ENCODE data around the gene TGDS.

Gene TGDS

DNA sequence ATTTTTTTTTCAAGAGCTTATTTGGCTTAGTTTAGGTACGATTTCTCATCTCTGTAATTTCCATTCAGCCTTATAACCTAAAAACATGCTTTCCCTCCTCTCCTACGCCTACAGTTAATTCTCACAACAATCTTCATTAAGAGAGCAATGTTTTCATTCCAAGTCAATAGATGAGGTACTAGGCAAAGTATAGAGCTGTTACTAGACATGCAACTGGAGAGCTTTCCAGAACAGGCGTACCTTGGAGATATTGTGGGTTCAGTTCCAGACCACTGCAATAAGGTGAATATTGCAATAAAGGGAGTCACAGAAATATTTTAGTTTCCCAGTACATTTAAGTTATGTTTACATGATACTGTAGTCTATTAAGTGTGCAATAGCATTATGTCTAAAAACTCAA lies 34.8 kb downstream of the TGDS start:
- no peaks in the 10 kb centered on the region for H3F3A ChIP-seq (ENCODE audit: insufficient read depth, low read length)
- H3K27me3 ChIP-seq (ENCODE audit: insufficient read depth, low read length): no peaks in the 10 kb centered on the region
- no peak overlapping the region for H3K27ac ChIP-seq (ENCODE audit: low read depth, low read length, poor library complexity, severe bottlenecking)
- H3K4me1 ChIP-seq (ENCODE audit: insufficient read depth, low read length, severe bottlenecking): peaks cover 29% of the 10 kb centered on the region
- H4K20me1 ChIP-seq (ENCODE audit: insufficient read depth, low read length): no peaks in the 10 kb centered on the region
- no peak overlapping the region for H3K4me2 ChIP-seq (ENCODE audit: low read length)
- no peak overlapping the region for H2AFZ ChIP-seq (ENCODE audit: low read length)
- no peak overlapping the region for H3K9ac ChIP-seq (ENCODE audit: low read length)
- H3K4me3 ChIP-seq (ENCODE audit: low read depth, low read length, poor library complexity, severe bottlenecking): no peak overlapping the region
- TF ChIP-seq, protein P1, sequence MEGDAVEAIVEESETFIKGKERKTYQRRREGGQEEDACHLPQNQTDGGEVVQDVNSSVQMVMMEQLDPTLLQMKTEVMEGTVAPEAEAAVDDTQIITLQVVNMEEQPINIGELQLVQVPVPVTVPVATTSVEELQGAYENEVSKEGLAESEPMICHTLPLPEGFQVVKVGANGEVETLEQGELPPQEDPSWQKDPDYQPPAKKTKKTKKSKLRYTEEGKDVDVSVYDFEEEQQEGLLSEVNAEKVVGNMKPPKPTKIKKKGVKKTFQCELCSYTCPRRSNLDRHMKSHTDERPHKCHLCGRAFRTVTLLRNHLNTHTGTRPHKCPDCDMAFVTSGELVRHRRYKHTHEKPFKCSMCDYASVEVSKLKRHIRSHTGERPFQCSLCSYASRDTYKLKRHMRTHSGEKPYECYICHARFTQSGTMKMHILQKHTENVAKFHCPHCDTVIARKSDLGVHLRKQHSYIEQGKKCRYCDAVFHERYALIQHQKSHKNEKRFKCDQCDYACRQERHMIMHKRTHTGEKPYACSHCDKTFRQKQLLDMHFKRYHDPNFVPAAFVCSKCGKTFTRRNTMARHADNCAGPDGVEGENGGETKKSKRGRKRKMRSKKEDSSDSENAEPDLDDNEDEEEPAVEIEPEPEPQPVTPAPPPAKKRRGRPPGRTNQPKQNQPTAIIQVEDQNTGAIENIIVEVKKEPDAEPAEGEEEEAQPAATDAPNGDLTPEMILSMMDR (IDR thresholded peaks at IDR 0.05; ENCODE audit: low read length): no peak
- TF ChIP-seq EZH2 (IDR thresholded peaks at IDR 0.05; ENCODE audit: borderline replicate concordance, low read length): no peak
- H3K9me2 ChIP-seq (ENCODE audit: low read depth, low read length): no peaks in the 10 kb centered on the region
- peaks cover 7% of the 10 kb centered on the region; the same call in 1 of the 2 replicates for H3K9me3 ChIP-seq (ENCODE audit: low read length)
- no peaks in the 10 kb centered on the region for H3K79me2 ChIP-seq (ENCODE audit: insufficient read depth, low read length)
- H3K36me3 ChIP-seq (ENCODE audit: insufficient read depth, low read length): peaks cover 6% of the 10 kb centered on the region; the same call in 1 of the 2 replicates

DNA sequence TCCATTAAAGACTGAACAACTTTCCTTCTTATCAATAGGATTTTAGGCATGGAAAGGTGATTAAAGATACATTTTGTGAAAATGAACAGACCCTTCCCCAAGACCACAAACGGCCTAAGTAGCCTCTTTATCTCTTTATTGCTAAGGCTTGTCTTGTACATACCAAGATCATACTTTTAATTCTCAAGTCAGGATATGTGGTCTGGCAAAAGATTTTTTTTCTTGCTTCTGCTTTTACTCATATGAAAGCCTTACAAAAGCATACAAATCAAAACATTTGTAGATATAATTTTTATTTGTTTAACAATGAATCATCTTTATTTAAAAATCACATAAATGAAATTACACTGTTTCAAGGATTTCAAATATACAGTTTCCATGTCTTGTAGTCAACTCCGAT lies 35.8 kb downstream of the TGDS start:
- Histone ChIP-seq H3K9me2 (ENCODE audit: low read depth, low read length) (no peaks in the 10 kb centered on the region), H3K79me2 (ENCODE audit: insufficient read depth, low read length) (no peaks in the 10 kb centered on the region), H4K20me1 (ENCODE audit: insufficient read depth, low read length) (no peaks in the 10 kb centered on the region), H3K36me3 (ENCODE audit: insufficient read depth, low read length) (peaks cover 6% of the 10 kb centered on the region; the same call in 1 of the 2 replicates), H3K9ac (ENCODE audit: low read length) (peak overlapping the region; percentile 4; the same call in 1 of the 2 replicates), H3K27ac (ENCODE audit: low read depth, low read length, poor library complexity, severe bottlenecking) (peak overlapping the region; percentile 81), H3K4me1 (ENCODE audit: insufficient read depth, low read length, severe bottlenecking) (peaks cover 29% of the 10 kb centered on the region), H3K27me3 (ENCODE audit: insufficient read depth, low read length) (no peaks in the 10 kb centered on the region), H3F3A (ENCODE audit: insufficient read depth, low read length) (no peaks in the 10 kb centered on the region), H3K9me3 (ENCODE audit: low read length) (peaks cover 7% of the 10 kb centered on the region; the same call in 1 of the 2 replicates), H3K4me2 (ENCODE audit: low read length) (no peak overlapping the region), H2AFZ (ENCODE audit: low read length) (no peak overlapping the region), H3K4me3 (ENCODE audit: low read depth, low read length, poor library complexity, severe bottlenecking) (no peak overlapping the region)
- TF ChIP-seq EZH2 (IDR thresholded peaks at IDR 0.05; ENCODE audit: borderline replicate concordance, low read length): no peak
- TF ChIP-seq, protein P1 (IDR thresholded peaks at IDR 0.05; ENCODE audit: low read length): no peak

DNA sequence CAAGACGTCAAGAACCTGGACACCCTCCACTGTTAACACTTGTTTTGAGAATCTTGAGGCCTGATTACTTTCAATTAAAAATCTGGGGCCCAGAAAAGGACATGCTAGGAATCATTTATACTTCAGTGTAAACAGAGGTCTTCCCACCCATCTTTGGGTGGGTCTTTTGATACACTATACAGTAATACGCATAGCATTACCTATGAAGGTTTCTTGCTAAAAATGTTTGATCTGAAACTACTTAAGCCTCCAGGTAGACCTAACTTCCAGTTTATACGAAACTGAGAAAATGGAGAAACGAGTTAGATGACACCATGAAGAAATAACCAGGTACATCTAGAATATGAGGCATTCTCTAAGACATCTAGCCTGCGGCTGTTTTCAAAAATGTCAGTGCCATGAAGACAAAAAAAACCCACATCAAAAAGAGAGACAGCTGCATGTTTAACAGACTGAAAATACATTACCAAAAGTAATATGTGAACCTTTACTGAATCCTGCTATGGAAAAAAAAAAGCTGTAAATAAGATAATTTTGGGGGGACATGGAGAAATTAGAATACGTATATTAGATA lies 36.6 kb downstream of the TGDS start:
- H3K9ac ChIP-seq (ENCODE audit: low read length): peak overlapping the region; percentile 4; the same call in 1 of the 2 replicates
- no peak overlapping the region for H3K4me3 ChIP-seq (ENCODE audit: low read depth, low read length, poor library complexity, severe bottlenecking)
- no peak overlapping the region for H2AFZ ChIP-seq (ENCODE audit: low read length)

More for the DNA sequence above, 36.6 kb downstream of the TGDS start:
- Histone ChIP-seq H3F3A (ENCODE audit: insufficient read depth, low read length) (no peaks in the 10 kb centered on the region), H3K79me2 (ENCODE audit: insufficient read depth, low read length) (no peaks in the 10 kb centered on the region), H3K27ac (ENCODE audit: low read depth, low read length, poor library complexity, severe bottlenecking) (peak overlapping the region; percentile 81), H3K9me3 (ENCODE audit: low read length) (peaks cover 7% of the 10 kb centered on the region; the same call in 1 of the 2 replicates), H3K9me2 (ENCODE audit: low read depth, low read length) (no peaks in the 10 kb centered on the region), H3K4me2 (ENCODE audit: low read length) (peak overlapping the region; percentile 31; the same call in 1 of the 2 replicates), H3K4me1 (ENCODE audit: insufficient read depth, low read length, severe bottlenecking) (peaks cover 29% of the 10 kb centered on the region), H4K20me1 (ENCODE audit: insufficient read depth, low read length) (no peaks in the 10 kb centered on the region), H3K36me3 (ENCODE audit: insufficient read depth, low read length) (peaks cover 6% of the 10 kb centered on the region; the same call in 1 of the 2 replicates), H3K27me3 (ENCODE audit: insufficient read depth, low read length) (no peaks in the 10 kb centered on the region)
- no peak for TF ChIP-seq EZH2 (IDR thresholded peaks at IDR 0.05; ENCODE audit: borderline replicate concordance, low read length)
- TF ChIP-seq, protein P1 (IDR thresholded peaks at IDR 0.05; ENCODE audit: low read length): no peak

Measured in OCI-LY1 (cell line).